NCI-H2227 (cell line): Measurements from ENCODE around the gene CA11.

Experiments used
- DNase-seq: peaks from one replicate; lab custom pipeline; 2025; ENCODE audit not compliant: unreplicated experiment; lab: John Stamatoyannopoulos, UW

The CA11 gene

GRCh38 chr19:48629599-48630295 lies 16.2 kb downstream of the CA11 start:
- DNase-seq = no peak

DNA sequence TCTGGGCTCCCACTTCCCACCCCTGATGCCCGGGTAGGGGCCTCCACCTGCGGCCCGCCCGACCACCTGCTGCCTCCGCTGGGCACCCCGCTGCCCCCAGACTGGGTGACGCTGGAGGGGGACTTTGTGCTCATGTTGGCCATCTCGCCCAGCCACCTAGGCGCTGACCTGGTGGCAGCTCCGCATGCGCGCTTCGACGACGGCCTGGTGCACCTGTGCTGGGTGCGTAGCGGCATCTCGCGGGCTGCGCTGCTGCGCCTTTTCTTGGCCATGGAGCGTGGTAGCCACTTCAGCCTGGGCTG lies 16.7 kb downstream of the CA11 start:
- DNase-seq = no peak

GRCh38 chr19:48628486-48629296 lies 17.3 kb downstream of the CA11 start:
- no peak for DNase-seq

GRCh38 chr19:48627865-48628314 lies 18.1 kb downstream of the CA11 start:
- DNase-seq = no peak

DNA sequence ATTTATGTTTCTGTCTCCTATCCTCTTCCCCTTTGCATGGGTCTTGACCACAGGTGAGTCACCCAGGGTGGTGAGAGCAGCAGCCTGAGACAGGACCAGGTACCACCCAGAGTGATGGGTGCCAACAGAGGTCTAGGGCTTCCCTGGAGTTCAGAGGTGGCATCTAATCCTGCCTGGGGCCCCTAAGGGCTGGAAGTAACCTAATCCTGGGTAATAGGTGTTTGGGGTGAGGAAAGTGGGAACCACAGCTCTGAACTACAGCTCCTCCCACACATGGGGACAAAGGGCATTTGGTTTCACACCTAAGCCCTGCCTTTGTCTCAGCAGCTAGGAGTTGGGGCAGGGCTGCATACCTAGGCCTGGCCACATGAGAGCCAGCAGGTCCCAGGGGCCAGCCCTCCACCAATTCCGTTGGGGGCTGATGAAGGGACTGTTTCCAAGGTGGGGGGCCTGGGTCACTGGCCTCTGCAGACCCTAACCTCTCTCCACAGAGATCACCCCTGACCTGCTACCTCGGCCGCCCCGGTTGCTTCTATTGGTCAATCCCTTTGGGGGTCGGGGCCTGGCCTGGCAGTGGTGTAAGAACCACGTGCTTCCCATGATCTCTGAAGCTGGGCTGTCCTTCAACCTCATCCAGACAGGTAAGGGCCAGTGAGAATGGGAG lies 18.7 kb downstream of the CA11 start:
- DNase-seq = no peak

DNA sequence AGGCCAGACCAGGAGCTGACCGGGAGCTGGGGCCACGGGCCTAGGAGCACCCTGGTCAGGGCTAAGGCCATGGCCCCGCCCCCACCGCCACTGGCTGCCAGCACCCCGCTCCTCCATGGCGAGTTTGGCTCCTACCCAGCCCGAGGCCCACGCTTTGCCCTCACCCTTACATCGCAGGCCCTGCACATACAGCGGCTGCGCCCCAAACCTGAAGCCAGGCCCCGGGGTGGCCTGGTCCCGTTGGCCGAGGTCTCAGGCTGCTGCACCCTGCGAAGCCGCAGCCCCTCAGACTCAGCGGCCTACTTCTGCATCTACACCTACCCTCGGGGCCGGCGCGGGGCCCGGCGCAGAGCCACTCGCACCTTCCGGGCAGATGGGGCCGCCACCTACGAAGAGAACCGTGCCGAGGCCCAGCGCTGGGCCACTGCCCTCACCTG lies 20.1 kb downstream of the CA11 start:
- no peak for DNase-seq

DNA sequence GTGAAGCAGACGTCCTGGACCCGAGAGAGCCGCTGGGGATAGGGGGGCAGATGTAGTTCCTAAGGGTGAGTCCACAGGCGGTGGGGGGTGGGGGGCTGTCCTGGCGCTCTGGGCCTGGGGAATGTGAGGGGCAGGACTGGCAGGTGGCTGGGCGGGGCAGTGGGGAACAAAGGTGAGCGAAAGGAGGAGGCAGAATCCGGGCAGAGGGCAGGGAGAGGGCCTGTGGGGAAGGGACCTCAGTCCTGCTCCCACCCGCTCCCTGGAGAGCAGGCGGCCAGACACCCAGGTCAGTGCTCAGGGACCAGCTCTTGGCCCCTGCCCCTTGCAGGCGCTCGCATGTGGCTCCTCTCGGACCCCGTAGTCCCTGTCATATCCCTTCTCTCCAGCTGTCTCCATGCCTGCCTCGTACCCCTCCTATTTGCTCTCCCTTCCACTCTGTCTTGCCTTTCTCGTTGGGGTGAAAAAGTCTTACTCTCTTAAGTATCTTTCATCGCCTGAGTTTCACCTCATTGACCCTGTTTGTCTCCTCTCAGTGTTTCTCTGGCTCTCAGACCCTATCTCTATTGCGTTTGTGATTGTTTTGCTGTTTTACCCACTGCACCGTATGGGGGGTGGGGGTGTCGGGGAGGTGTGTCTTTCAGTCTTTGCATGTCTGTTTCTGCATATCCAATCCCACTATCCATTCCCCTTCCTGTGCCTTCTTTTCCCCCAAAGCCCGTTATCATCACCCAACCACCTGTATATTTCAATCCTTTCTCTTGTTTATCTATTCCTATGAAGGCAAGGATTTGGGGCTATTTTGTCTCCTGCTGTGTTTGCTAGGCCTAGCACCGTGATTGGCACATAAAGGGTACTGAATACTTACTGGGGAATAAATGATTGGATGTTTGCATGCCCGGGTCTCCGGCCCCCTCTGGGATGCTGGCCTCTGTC lies 20.9 kb downstream of the CA11 start:
- DNase-seq = no peak

DNA sequence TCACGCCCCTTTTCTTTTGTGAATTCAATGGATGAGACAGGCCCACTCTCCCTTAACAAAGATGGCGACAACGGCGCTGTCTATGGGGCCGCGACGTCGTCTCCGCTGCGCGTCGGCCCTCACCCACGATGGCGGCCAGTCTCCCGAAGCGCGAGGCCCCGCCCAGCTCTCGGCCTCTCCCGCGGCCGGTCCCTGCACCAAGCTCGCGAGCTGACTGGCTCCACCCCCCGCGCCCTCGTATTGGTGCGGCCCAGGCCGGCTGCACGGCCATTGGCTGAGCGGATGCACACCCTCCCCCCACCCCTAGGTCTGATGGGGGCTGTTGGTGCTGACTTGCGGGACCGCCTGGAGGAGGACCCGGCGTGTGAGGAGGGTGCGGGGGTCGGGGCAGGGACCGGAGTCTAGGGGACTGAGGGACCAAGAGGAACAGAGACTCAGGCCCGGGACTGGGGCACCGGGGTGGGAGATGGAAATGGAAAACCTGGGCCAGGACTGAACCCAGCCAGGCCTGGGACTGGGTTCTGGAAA lies 21.9 kb downstream of the CA11 start:
- peak; percentile 98 for DNase-seq

GRCh38 chr19:48623556-48624066 lies 22.4 kb downstream of the CA11 start:
- DNase-seq = peak; percentile 26

DNA sequence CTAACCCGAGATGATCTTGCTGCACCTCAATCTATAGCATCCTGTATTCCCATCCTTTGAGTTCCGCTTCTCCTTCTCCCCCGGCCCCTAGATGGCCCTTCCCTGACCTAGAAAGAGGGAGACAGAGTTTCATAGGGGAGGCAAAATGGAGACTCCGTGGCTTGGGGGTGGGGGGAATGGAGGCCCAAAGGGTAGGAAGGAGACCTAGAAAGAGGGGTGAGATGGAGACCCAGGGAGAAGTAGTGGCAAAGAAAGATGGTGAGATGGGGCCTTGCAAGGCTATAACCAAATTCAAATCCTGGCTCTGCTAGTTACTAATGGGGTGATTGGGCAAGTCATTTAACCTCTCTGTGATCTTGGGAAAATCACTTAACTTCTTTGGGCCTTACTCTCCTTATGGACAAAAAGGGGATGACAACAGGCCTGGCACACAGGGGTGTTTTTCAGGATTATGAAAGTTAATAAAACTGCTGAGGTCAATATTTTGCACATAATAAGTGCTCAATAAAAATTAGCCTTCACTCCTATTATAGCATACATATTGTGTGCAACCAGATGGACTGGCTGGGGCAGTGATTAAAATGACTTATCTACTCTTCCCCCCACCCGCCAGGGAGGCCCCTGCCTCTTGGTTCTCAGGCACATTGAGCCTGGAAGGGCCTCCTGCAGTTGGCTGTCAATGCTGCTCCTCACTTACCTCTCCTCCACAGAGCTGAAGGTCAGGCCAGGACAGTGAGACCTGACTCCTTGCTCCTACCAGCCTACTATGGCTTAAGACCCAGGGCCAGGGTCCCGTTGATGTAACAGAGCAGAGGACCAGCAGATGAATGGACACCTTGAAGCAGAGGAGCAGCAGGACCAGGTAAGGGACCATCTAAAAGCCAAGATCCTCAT lies 26.0 kb downstream of the CA11 start:
- no peak for DNase-seq

DNA sequence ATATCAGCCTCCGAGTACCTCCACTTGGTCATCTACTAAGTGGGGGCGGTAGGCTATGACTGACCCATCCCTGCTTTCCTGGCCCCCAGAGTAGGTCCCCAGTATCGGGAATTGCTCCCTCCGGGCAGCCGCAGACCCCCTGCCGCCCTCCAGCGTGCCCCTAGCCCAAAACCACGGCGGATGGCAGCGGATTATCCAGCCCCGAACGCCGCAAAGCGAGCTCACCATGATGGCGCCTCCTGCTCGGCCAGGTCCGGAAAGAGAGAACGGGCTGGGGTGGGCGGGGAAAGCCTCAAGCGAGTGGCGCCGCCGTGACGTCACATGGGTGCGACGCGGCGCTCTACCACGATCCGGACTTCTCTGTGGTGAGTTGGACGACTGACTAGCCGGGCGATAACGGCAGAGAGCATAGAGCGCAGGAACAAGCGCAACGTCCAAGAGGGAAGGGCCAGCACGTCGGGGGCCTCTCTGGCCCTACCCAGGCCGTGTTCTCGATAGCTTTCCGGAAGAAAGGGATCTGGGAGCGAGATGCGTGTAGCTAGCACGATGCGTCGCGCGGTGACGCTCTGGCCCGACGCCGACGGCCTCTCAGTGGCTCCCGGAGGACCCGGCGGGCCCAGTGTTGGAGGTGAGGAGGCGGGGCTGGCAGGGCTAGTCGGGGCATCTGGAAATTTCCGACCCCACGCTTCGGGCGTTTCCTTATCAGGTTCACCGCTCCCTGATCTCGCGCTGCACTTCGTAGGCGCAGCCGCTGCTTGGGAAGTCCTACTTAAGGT lies 26.9 kb downstream of the CA11 start, which contains the start of the genes RPL18 and SPHK2:
Gene RPL18, minus strand, starts transcription at position 263 of the 776 bp plus-strand sequence. Its CDS starts 35 bp downstream, at position 228.
Gene SPHK2, plus strand, starts transcription at position 591 of the 776 bp plus-strand sequence. CDS start 1,009 bp downstream, outside the sequence.
- DNase-seq = peak; percentile 97

DNA sequence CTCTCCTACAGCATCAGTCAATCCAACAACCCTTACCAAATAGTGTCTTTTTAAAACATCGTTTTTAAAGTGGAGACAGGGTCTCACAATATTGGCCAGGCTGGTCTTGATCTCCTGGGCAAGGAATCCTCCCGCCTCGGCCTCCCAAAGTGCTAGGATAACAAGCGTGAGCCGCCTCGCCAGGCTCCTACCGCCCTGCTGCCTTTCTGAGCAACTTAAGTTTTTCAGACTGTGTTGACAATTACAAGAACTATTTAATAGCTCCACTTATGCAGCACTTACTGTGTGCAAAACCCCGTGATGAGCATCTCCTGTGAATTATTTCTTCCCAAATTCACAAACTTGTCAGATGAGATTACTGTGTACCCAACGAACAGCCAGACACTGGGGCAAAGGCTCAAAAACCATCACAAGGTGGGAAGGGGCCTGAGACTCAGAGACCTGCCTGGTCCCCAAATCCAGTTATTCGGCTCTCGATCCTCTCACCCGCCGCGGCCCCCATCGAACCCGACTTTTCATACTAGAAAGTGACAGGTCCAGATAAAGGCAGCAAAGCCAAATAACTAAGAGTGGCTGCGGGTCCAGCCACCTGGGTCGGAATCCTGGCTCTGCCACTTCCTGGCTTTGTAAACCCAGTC lies 27.6 kb downstream of the CA11 start:
- DNase-seq = no peak

- DNase-seq = no peak
Measured at GRCh38 chr19:48617146-48617937, 28.6 kb downstream of the CA11 start.

GRCh38 chr19:48616491-48617056 lies 29.4 kb downstream of the CA11 start:
- DNase-seq = no peak

- DNase-seq = no peak
Measured at GRCh38 chr19:48616041-48616436, 29.9 kb downstream of the CA11 start.

DNA sequence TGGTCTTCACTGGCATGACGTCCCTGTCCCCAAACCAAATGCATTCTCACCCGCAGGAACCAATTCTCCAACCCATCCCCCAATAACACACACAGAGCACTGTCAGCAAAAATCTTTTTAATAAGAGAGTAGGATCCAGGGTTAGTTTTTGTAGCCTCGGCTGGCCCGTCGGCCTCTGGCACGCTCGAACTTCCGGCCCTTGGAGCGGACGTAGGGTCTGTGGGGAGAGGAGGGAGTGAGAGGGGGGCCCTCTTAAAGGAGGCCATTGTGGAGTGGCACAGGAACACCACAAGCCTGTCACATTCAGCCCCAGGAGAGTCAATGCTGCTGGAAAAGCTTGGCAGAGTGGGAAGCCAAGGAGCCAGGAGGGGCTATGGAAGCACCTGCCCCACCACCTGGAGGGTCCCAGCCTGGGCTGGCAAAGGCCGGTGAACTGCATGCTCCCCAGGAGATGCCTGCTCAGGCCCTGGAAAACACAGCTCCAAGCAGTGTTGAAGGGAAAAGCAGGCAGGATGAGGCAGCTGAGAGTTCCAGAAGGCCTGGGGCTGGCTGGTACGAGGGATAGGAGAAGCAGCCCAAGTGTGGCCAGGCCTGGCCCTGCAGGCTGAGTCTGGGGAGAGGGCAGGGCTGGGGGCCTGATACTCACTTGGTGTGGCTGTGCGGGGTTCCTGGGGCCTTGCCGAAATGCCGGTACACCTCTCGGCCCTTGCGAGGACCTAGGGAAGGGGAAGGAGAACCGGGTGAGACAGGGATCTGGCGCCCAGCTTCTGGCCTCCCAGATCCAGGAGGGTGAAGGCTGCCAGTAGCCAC lies 30.6 kb downstream of the CA11 start:
- no peak for DNase-seq
